HG03108 (cell line): Measurements from ENCODE around the gene SCYL1.
A peak's percentile ranks its signal among the peaks of the same experiment; 100 is the strongest.

Experiments
- ATAC-seq: cut with Tn5 transposase; IDR thresholded peaks from one replicate; pipeline ENCODE4 v1.9.1; 2021; ENCODE audit warnings: moderate library complexity; ENCODE audit not compliant: unreplicated experiment

The SCYL1 gene

GRCh38 chr11:65524741-65525545 is at the start of gene SCYL1:
Gene SCYL1 (plus strand): TSS chr11:65525083. CDS start chr11:65525154, 71 bp downstream.
- no peak for ATAC-seq

- no peak for ATAC-seq
Measured at GRCh38 chr11:65476632-65477148, 48.2 kb upstream of the SCYL1 start.

- ATAC-seq = peak; percentile 86
Measured at GRCh38 chr11:65477149-65477965, 47.5 kb upstream of the SCYL1 start.

GRCh38 chr11:65478388-65479183 is 46.3 kb upstream of the SCYL1 start:
- ATAC-seq = no peak

GRCh38 chr11:65479184-65480145 is 45.4 kb upstream of the SCYL1 start:
- no peak for ATAC-seq

GRCh38 chr11:65482306-65482850 is 42.5 kb upstream of the SCYL1 start:
- no peak for ATAC-seq

GRCh38 chr11:65485920-65486219 is 39.0 kb upstream of the SCYL1 start:
- ATAC-seq = no peak

- no peak for ATAC-seq
Measured at GRCh38 chr11:65486570-65487466, 38.1 kb upstream of the SCYL1 start.

- no peak for ATAC-seq
Measured at GRCh38 chr11:65487467-65488272, 37.2 kb upstream of the SCYL1 start.

- ATAC-seq = no peak
Measured at GRCh38 chr11:65488273-65489034, 36.4 kb upstream of the SCYL1 start.

- no peak for ATAC-seq
Measured at GRCh38 chr11:65489035-65489705, 35.7 kb upstream of the SCYL1 start.

GRCh38 chr11:65489706-65490320 is 35.1 kb upstream of the SCYL1 start:
- no peak for ATAC-seq

- no peak for ATAC-seq
Measured at GRCh38 chr11:65491163-65491465, 33.8 kb upstream of the SCYL1 start.

- no peak for ATAC-seq
Measured at GRCh38 chr11:65491614-65492386, 33.1 kb upstream of the SCYL1 start.

- ATAC-seq = no peak
Measured at GRCh38 chr11:65492387-65492636, 32.6 kb upstream of the SCYL1 start.
